DOHH2 (cell line): Measurements from ENCODE around the gene CCDC17.

ENCODE experiments used
- CTCF ChIP-seq: fragments of 200-600 bp; sonication (generic); IDR thresholded peaks from one replicate; pipeline ENCODE4 v1.5.1; 2014; ENCODE audit warnings: antibody characterized with exemption, mild to moderate bottlenecking, low read depth, low read length; ENCODE audit not compliant: poor library complexity, severe bottlenecking
- EZH2phosphoT487 ChIP-seq: fragments of 200-600 bp; sonication (generic); IDR thresholded peaks from 2 replicates; pipeline ENCODE4 v1.6.1; 2017; ENCODE audit warnings: borderline replicate concordance, mild to moderate bottlenecking, antibody characterized with exemption, low read length, moderate library complexity, mixed read lengths

GRCh38 chr1:45604239-45604638 is 19.6 kb downstream of the CCDC17 start:
- TF ChIP-seq EZH2phosphoT487 (no peak), CTCF (no peak)
